ENCODE results near the gene CPED1. TPM values are rescaled to one million over a fixed set of nuclear protein-coding genes. Genes with fewer than 3 reads are reported as not detected.

CPED1 gene
- total RNA-seq, 1 experiment from 2014 or later: 0.44 TPM

GRCh38 chr7:121278120-121279021, 289.9 kb downstream of the CPED1 start (continued):
- no peak for TF ChIP-seq ZMAT4 (CRISPR knock-in tag; IDR thresholded peaks at IDR 0.05)
- TF ChIP-seq ZNF317 (CRISPR knock-in tag; IDR thresholded peaks at IDR 0.05; ENCODE audit: borderline replicate concordance, low read depth): no peak
- no peak for TF ChIP-seq TEAD1 (CRISPR knock-in tag; IDR thresholded peaks at IDR 0.05)
- no peak for TF ChIP-seq E2F1 (CRISPR knock-in tag; IDR thresholded peaks at IDR 0.05)
- no peak for TF ChIP-seq ETV6 (CRISPR knock-in tag; IDR thresholded peaks at IDR 0.05)
- no peak for TF ChIP-seq E2F4 (CRISPR knock-in tag; IDR thresholded peaks at IDR 0.05; ENCODE audit: borderline replicate concordance, low read depth)
- TF ChIP-seq SMAD4 (CRISPR knock-in tag; IDR thresholded peaks at IDR 0.05): no peak
- no peak for TF ChIP-seq ZNF425 (CRISPR knock-in tag; conservative IDR thresholded peaks at IDR 0.05)
- no peak for TF ChIP-seq NR3C1 (CRISPR knock-in tag; conservative IDR thresholded peaks at IDR 0.05; ENCODE audit: low read depth)

GRCh38 chr7:121279060-121279620, 290.6 kb downstream of the CPED1 start:
- Mint-ChIP-seq H3K36me3 (peaks cover 5% of the 10 kb centered on the region), H3K4me1 (peaks cover 19% of the 10 kb centered on the region), H3K9me3 (peaks cover 6% of the 10 kb centered on the region), H3K27me3 (ENCODE audit: low read depth) (no peaks in the 10 kb centered on the region), H3K27ac (0 out of 2 replicates have a peak overlapping the region, but pooled peaks have one; percentile 19), H3K4me3 (no peak overlapping the region)
- TF ChIP-seq NFATC4 (CRISPR knock-in tag; IDR thresholded peaks at IDR 0.05) (no peak), TEAD1 (CRISPR knock-in tag; IDR thresholded peaks at IDR 0.05) (no peak)
- CTCF ChIA-PET: no interaction called here
- DNase-seq (ENCODE audit: low spot score) (no peak), ATAC-seq (no peak)
- POLR2A ChIA-PET: interaction anchor here (0.7 kb wide), 1 partner anchor 559 kb away, joined by 4 read pairs; no protein-coding TSS in a partner anchor

- H3K4me3 Mint-ChIP-seq: no peak overlapping the region
- H3K4me1 Mint-ChIP-seq: peaks cover 19% of the 10 kb centered on the region
- ATAC-seq: no peak
- no peak for DNase-seq (ENCODE audit: low spot score)
- peaks cover 11% of the 10 kb centered on the region for H3K36me3 Mint-ChIP-seq
- no peak overlapping the region for H3K27ac Mint-ChIP-seq
- no peak for TF ChIP-seq E2F5 (CRISPR knock-in tag; IDR thresholded peaks at IDR 0.05)
- TF ChIP-seq ATF2 (CRISPR knock-in tag; IDR thresholded peaks at IDR 0.05; ENCODE audit: borderline replicate concordance, low read depth): no peak
- ChIA-PET CTCF (no interaction called here), POLR2A (interaction anchor here (0.7 kb wide), 1 partner anchor 558 kb away, joined by 4 read pairs; no protein-coding TSS in a partner anchor)
- peaks cover 13% of the 10 kb centered on the region for H3K9me3 Mint-ChIP-seq
- peaks cover 2% of the 10 kb centered on the region for H3K27me3 Mint-ChIP-seq (ENCODE audit: low read depth)
These were observed 291.3 kb downstream of the CPED1 start for GRCh38 chr7:121279822-121280221.

Measured in WTC11 (cell line).